ENCODE data around the gene SPOCK3. TPM values are rescaled to one million over a fixed set of nuclear protein-coding genes. Genes with fewer than 3 reads are reported as not detected.

SPOCK3 gene
- total RNA-seq, 1 experiment from 2014 or later = 0.24 TPM

DNA sequence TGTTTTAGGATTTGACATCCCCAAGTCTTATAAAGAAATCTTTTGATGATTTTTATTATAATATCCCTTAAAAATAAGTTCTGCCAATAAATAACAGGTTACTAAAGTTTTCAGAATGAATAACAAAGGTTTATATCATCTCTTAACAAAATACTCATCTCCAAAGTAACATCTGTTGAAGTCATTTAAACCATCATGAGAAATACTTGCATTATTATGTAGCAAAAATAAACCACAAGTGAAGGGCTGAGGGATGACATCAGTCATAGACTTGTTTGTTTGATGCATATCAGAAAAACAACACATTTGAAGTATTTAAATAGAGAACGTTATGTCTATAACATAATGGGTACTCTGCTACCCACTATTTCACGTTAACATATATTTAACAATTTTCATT, 114.9 kb downstream of the SPOCK3 start:
- ChIA-PET CTCF (no interaction called here), POLR2A (no interaction called here)
- no peak for ATAC-seq
- peaks cover 2% of the 10 kb centered on the region; the same call in 1 of the 2 replicates for H3K4me1 Mint-ChIP-seq
- no peaks in the 10 kb centered on the region for H3K9me3 Mint-ChIP-seq
- DNase-seq (ENCODE audit: low spot score) = no peak
- no peak overlapping the region for H3K27ac Mint-ChIP-seq
- no peak overlapping the region for H3K4me3 Mint-ChIP-seq
- H3K36me3 Mint-ChIP-seq = no peaks in the 10 kb centered on the region
- TF ChIP-seq PRRX2 (CRISPR knock-in tag; IDR thresholded peaks at IDR 0.05) (no peak), CBFB (CRISPR knock-in tag; IDR thresholded peaks at IDR 0.05; ENCODE audit: low read depth) (no peak)
- TF ChIP-seq, protein P1, sequence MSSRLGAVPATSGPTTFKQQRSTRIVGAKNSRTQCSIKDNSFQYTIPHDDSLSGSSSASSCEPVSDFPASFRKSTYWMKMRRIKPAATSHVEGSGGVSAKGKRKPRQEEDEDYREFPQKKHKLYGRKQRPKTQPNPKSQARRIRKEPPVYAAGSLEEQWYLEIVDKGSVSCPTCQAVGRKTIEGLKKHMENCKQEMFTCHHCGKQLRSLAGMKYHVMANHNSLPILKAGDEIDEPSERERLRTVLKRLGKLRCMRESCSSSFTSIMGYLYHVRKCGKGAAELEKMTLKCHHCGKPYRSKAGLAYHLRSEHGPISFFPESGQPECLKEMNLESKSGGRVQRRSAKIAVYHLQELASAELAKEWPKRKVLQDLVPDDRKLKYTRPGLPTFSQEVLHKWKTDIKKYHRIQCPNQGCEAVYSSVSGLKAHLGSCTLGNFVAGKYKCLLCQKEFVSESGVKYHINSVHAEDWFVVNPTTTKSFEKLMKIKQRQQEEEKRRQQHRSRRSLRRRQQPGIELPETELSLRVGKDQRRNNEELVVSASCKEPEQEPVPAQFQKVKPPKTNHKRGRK (CRISPR knock-in tag; IDR thresholded peaks at IDR 0.05; ENCODE audit: borderline replicate concordance) = no peak
- no peaks in the 10 kb centered on the region for H3K27me3 Mint-ChIP-seq (ENCODE audit: low read depth)

DNA sequence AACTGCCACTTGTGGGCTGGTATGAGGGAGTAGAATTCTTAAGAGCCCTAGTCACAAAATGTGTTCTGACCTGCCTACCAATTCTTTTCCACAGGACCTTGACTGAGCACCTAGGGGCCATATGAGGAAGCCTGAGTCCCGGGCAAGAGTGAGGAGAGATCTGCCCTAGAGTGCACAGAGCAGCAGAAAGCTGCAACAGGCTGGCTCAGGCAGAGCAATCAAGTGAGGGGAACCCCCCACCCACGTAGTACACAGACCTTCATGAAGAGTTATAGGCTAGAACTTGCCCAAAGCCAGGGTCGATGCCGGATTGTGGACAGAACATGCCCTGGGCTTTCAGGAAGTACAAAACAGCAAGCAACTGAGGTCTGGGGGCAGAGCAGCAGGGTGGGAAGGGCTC, 117.0 kb downstream of the SPOCK3 start:
- TF ChIP-seq, protein P2, sequence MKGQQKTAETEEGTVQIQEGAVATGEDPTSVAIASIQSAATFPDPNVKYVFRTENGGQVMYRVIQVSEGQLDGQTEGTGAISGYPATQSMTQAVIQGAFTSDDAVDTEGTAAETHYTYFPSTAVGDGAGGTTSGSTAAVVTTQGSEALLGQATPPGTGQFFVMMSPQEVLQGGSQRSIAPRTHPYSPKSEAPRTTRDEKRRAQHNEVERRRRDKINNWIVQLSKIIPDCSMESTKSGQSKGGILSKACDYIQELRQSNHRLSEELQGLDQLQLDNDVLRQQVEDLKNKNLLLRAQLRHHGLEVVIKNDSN (CRISPR knock-in tag; IDR thresholded peaks at IDR 0.05) = no peak
- TF ChIP-seq NR3C1 (CRISPR knock-in tag; conservative IDR thresholded peaks at IDR 0.05; ENCODE audit: low read depth) (no peak), TEAD1 (CRISPR knock-in tag; IDR thresholded peaks at IDR 0.05) (no peak), ZNF423 (CRISPR knock-in tag; IDR thresholded peaks at IDR 0.05) (no peak), ZNF138 (CRISPR knock-in tag; conservative IDR thresholded peaks at IDR 0.05) (no peak), OVOL2 (CRISPR knock-in tag; IDR thresholded peaks at IDR 0.05; ENCODE audit: borderline replicate concordance) (no peak), ZNF219 (CRISPR knock-in tag; IDR thresholded peaks at IDR 0.05; ENCODE audit: borderline replicate concordance) (no peak), TP53 (CRISPR knock-in tag; IDR thresholded peaks at IDR 0.05) (no peak), ETV6 (CRISPR knock-in tag; IDR thresholded peaks at IDR 0.05) (no peak), CBFB (CRISPR knock-in tag; IDR thresholded peaks at IDR 0.05; ENCODE audit: low read depth) (no peak), ESRRA (CRISPR knock-in tag; IDR thresholded peaks at IDR 0.05; ENCODE audit: borderline replicate concordance) (no peak), SOX15 (CRISPR knock-in tag; IDR thresholded peaks at IDR 0.05) (no peak)
- TF ChIP-seq, protein P3, sequence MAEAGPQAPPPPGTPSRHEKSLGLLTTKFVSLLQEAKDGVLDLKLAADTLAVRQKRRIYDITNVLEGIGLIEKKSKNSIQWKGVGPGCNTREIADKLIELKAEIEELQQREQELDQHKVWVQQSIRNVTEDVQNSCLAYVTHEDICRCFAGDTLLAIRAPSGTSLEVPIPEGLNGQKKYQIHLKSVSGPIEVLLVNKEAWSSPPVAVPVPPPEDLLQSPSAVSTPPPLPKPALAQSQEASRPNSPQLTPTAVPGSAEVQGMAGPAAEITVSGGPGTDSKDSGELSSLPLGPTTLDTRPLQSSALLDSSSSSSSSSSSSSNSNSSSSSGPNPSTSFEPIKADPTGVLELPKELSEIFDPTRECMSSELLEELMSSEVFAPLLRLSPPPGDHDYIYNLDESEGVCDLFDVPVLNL (CRISPR knock-in tag; IDR thresholded peaks at IDR 0.05; ENCODE audit: borderline replicate concordance, low read depth) = no peak
- TF ChIP-seq, protein P4, sequence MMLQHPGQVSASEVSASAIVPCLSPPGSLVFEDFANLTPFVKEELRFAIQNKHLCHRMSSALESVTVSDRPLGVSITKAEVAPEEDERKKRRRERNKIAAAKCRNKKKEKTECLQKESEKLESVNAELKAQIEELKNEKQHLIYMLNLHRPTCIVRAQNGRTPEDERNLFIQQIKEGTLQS (CRISPR knock-in tag; conservative IDR thresholded peaks at IDR 0.05) = no peak
- TF ChIP-seq, protein P5, sequence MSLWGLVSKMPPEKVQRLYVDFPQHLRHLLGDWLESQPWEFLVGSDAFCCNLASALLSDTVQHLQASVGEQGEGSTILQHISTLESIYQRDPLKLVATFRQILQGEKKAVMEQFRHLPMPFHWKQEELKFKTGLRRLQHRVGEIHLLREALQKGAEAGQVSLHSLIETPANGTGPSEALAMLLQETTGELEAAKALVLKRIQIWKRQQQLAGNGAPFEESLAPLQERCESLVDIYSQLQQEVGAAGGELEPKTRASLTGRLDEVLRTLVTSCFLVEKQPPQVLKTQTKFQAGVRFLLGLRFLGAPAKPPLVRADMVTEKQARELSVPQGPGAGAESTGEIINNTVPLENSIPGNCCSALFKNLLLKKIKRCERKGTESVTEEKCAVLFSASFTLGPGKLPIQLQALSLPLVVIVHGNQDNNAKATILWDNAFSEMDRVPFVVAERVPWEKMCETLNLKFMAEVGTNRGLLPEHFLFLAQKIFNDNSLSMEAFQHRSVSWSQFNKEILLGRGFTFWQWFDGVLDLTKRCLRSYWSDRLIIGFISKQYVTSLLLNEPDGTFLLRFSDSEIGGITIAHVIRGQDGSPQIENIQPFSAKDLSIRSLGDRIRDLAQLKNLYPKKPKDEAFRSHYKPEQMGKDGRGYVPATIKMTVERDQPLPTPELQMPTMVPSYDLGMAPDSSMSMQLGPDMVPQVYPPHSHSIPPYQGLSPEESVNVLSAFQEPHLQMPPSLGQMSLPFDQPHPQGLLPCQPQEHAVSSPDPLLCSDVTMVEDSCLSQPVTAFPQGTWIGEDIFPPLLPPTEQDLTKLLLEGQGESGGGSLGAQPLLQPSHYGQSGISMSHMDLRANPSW (CRISPR knock-in tag; conservative IDR thresholded peaks at IDR 0.05; ENCODE audit: low read depth) = no peak
- TF ChIP-seq, protein P6, sequence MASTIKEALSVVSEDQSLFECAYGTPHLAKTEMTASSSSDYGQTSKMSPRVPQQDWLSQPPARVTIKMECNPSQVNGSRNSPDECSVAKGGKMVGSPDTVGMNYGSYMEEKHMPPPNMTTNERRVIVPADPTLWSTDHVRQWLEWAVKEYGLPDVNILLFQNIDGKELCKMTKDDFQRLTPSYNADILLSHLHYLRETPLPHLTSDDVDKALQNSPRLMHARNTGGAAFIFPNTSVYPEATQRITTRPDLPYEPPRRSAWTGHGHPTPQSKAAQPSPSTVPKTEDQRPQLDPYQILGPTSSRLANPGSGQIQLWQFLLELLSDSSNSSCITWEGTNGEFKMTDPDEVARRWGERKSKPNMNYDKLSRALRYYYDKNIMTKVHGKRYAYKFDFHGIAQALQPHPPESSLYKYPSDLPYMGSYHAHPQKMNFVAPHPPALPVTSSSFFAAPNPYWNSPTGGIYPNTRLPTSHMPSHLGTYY (CRISPR knock-in tag; IDR thresholded peaks at IDR 0.05) = no peak
- Mint-ChIP-seq H3K27ac (no peak overlapping the region), H3K36me3 (no peaks in the 10 kb centered on the region), H3K27me3 (ENCODE audit: low read depth) (no peaks in the 10 kb centered on the region), H3K9me3 (no peaks in the 10 kb centered on the region), H3K4me1 (peaks cover 2% of the 10 kb centered on the region; the same call in 1 of the 2 replicates), H3K4me3 (no peak overlapping the region)
- ChIA-PET POLR2A (no interaction called here), CTCF (no interaction called here)
- DNase-seq (ENCODE audit: low spot score) = no peak
- peak; percentile 69 for ATAC-seq

Measured in WTC11 (cell line).